Common myeloid progenitor, CD34-positive (primary cell): ENCODE data around the gene KAT2B.

Source experiments
- CTCF ChIA-PET: fragments of 350-600 bp; sonication (Branson Sonifier 250); formaldehyde crosslinking; loops from one replicate; lab custom pipeline; 2021; ENCODE audit warnings: antibody characterized with exemption; lab: Charles Lee
- POLR2A ChIA-PET: fragments of 350-600 bp; sonication (Branson Sonifier 250); formaldehyde crosslinking; loops from one replicate; lab custom pipeline; 2021; ENCODE audit warnings: antibody characterized with exemption; lab: Charles Lee
- DNase-seq, 3 donors: peaks; one replicate each; pipeline versions ENCODE4 v3.0.0 to v3.0.0-alpha.2; 2013
- H3K27ac ChIP-seq, 2 experiments: 1 replicate in 1 of 2; 2 replicates in 1 of 2; pipeline ENCODE4 v1.7.0; 2013; ENCODE audit warnings: inconsistent platforms in 2 of 2, low read length in 2 of 2, mild to moderate bottlenecking in 2 of 2, low read depth in 1 of 2, moderate library complexity in 1 of 2; ENCODE audit not compliant: severe bottlenecking in 2 of 2, insufficient read depth in 1 of 2, poor library complexity in 1 of 2
- H3K27me3 ChIP-seq, 5 experiments: replicated peaks in 2 of 5; 1 replicate in 3 of 5; 2 replicates in 2 of 5; pipeline versions ENCODE4 v1.6.1 to v1.7.0; 2013; ENCODE audit warnings: low read length in 4 of 5, mild to moderate bottlenecking in 2 of 5, moderate library complexity in 2 of 5, inconsistent platforms in 1 of 5; ENCODE audit not compliant: insufficient read depth in 5 of 5, control insufficient read depth in 4 of 5
- H3K36me3 ChIP-seq, 4 experiments: 1 replicate in 2 of 4; 2 replicates in 2 of 4; pipeline versions ENCODE4 v1.6.1 to v1.7.0; 2013; ENCODE audit warnings: low read length in 3 of 4, control low read depth in 1 of 4, mild to moderate bottlenecking in 1 of 4; ENCODE audit not compliant: control insufficient read depth in 4 of 4, insufficient read depth in 4 of 4
- H3K4me1 ChIP-seq, 4 experiments: 1 replicate in 3 of 4; 2 replicates in 1 of 4; pipeline versions ENCODE4 v1.6.1 to v1.7.1; 2013; ENCODE audit warnings: low read length in 3 of 4, mild to moderate bottlenecking in 3 of 4, control low read depth in 1 of 4, inconsistent platforms in 1 of 4, moderate library complexity in 1 of 4; ENCODE audit not compliant: control insufficient read depth in 4 of 4, insufficient read depth in 4 of 4; ENCODE audit errors: control extremely low read depth in 1 of 4
- H3K4me3 ChIP-seq, 7 experiments: 1 replicate in 4 of 7; 2 replicates in 3 of 7; pipeline versions ENCODE4 v1.5.1 to v1.7.0; 2013; ENCODE audit warnings: mild to moderate bottlenecking in 7 of 7, low read length in 6 of 7, moderate library complexity in 6 of 7, inconsistent platforms in 2 of 7, low read depth in 2 of 7, control low read depth in 1 of 7; ENCODE audit not compliant: insufficient read depth in 4 of 7, control insufficient read depth in 1 of 7; ENCODE audit errors: extremely low read depth in 1 of 7
- H3K9me3 ChIP-seq, 5 experiments: 1 replicate in 4 of 5; 2 replicates in 1 of 5; pipeline versions ENCODE4 v1.6.1 to v1.7.1; 2013; ENCODE audit warnings: low read length in 4 of 5, mild to moderate bottlenecking in 2 of 5, inconsistent platforms in 1 of 5, low read depth in 1 of 5, moderate library complexity in 1 of 5; ENCODE audit not compliant: control insufficient read depth in 4 of 5, insufficient read depth in 2 of 5; ENCODE audit errors: control extremely low read depth in 1 of 5
- WGBS: methylation state at CpG from one replicate; pipeline ENCODE4 v1.1.5; 2013; ENCODE audit not compliant: insufficient coverage; 5-methylcytosine and 5-hydroxymethylcytosine counted together

The KAT2B gene

DNA sequence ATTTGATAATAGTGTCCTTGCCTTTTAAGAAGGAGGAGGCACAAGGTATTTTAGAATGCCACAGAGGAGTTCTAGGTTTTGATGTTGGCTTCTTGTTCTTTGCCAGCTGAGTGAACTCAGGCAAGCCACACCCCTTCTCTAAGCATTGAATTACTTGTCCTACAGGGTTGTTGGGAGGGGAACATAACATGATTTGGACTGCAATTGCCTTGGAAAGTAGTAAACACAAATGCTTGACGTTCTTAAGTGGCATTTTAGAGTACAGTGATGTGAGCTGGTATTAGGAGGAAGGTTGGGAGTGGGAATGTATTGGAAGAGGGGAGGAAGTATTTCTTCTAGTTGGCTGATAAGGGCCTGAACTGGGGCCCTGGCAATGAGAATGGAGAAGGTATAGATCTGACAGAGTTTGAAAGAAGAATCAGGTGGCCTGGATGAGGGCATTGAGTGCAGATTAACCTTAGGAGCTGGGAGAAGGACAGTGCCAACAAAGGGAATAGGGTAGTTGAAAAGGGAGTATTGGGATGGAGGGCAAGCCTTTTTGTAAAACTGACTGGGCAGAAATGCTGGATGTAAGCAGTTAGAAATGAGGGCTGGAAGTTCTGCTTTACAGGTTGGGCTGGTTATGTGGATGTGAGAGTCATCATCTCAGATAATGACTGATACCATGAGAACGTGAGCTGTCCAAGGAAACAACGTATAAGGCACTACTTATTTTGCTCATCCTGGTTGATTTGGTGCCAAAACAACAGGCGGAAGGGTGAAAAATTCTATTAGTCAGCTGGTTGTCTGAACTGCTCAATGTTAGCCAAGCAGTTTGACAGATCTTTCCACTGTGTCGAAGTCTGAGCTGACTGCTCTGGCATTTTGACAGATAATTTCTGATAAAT lies 16.7 kb downstream of the KAT2B start:
- Histone ChIP-seq H3K4me3 (no peak overlapping the region), H3K27me3 (no peaks in the 10 kb centered on the region), H3K36me3 (peaks cover 0 to 3% (median 0%) of the 10 kb centered on the region in 4 experiments), H3K9me3 (no peaks in the 10 kb centered on the region), H3K27ac (no peak overlapping the region), H3K4me1 (peaks cover 12 to 55% (median 33%) of the 10 kb centered on the region in 4 experiments)
- DNase-seq = no peak
- 93% methylated on average over 5 of the region's 5 CpGs for WGBS
- ChIA-PET CTCF (no interaction called here), POLR2A (no interaction called here)

DNA sequence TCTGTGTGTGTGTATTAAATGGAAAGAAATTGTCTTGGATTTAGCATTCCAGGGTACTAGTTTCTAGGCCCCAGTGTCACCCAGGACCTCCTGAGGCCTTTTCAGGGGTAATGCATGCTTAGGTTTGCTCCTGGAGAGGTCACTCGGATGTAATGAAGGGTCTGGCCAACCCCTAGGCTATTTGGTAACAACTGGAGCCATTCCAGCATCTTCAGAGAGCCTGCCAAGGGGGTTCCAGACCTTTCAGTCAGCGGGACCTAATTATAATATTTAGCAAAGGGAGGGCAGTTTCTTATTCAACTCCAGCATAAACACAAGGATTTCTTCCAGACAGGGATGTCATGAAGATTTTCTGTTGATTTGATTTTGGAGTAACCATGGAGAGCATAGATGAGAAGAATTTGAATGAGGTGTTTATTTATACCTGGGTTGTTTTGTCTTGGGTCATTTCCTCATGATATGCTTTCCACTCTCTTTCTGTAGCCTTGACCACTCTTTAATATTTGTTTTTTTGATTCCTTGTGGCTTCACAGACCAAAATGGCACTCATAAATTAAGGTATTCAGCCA lies 17.4 kb downstream of the KAT2B start:
- Histone ChIP-seq H3K4me3 (no peak overlapping the region), H3K27ac (no peak overlapping the region), H3K27me3 (no peaks in the 10 kb centered on the region), H3K36me3 (peaks cover 0 to 3% (median 0%) of the 10 kb centered on the region in 4 experiments), H3K4me1 (peaks cover 12 to 55% (median 33%) of the 10 kb centered on the region in 4 experiments), H3K9me3 (no peaks in the 10 kb centered on the region)
- WGBS = 100% methylated on average over 1 of the region's 2 CpGs
- CTCF ChIA-PET = no interaction called here
- no peak for DNase-seq
- POLR2A ChIA-PET = no interaction called here

DNA sequence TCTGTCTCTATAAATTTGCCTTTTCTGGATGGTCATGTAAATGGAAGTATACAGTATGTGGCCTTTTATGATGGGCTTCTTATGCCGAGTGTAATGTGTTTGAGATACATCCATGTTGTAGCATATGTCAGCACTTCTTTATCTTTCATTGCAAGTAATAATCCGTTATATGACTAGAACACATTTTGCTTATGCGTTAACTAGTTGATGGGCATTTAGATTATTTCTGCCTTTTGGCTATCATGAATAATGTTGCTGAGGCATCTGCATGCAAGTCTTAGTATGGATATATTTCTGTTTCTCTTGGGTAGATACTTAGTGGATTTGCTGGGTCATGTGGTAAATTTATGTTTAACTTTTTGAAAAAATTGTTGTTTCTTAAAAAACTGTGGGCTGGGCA lies 19.7 kb downstream of the KAT2B start:
- Histone ChIP-seq H3K36me3 (peaks cover 0 to 3% (median 0%) of the 10 kb centered on the region in 4 experiments), H3K27me3 (no peaks in the 10 kb centered on the region), H3K9me3 (no peaks in the 10 kb centered on the region), H3K27ac (no peak overlapping the region), H3K4me3 (no peak overlapping the region), H3K4me1 (peaks cover 7 to 40% (median 25%) of the 10 kb centered on the region in 4 experiments)
- no peak for DNase-seq
- ChIA-PET CTCF (interaction anchor here (1.2 to 1.4 kb wide), 2 partner anchors 19 to 111 kb away, joined by 3 read pairs; no protein-coding TSS in a partner anchor), POLR2A (no interaction called here)
- 100% methylated on average over 1 of the region's 3 CpGs for WGBS

DNA sequence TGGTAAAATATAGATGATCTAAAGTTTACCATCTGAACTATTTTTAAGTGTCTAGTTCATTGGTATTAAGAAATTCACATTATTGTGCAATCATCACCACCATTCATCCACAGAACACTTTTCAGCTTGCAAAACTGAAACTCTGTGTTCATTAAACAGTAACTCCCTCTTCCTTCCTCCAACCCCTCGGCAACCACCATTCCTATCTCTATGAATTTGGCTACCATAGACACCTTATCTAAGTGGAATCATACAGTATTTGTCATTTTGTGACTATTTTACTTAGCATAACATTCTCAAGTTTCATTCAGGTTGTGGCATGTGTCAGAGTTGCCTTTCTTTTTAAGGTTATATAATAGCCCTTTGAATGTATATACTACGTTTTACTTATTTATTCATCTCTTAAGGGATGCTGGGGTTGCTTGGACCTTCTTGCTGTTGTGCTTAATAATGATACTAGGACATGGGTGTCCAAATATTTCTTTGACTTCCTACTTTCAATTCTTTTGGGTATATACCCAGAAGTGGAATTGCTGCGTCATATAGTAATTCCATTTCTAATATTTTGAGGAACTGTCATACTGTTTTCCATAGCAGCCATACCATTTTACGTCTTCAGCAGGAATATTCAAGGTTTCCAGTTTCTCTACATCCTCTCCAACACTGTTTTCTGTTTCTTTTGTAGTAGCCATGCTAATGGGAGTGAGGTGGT lies 20.9 kb downstream of the KAT2B start:
- ChIA-PET CTCF (interaction anchor here (1.2 kb wide), 1 partner anchor 20 kb away, joined by 3 read pairs; no protein-coding TSS in a partner anchor), POLR2A (interaction anchor here (0.7 kb wide), 1 partner anchor 17 kb away, joined by 4 read pairs; no protein-coding TSS in a partner anchor)
- H3K27ac ChIP-seq = peak overlapping the region in 1 of 2 experiments; percentile 40
- H3K36me3 ChIP-seq = peaks cover 0 to 3% (median 1%) of the 10 kb centered on the region in 4 experiments
- H3K4me3 ChIP-seq = peak overlapping the region in 5 of 7 experiments; percentile 8 to 56 (median 27)
- no peaks in the 10 kb centered on the region for H3K27me3 ChIP-seq
- DNase-seq = peak; percentile 35 to 75 (median 70)
- no peaks in the 10 kb centered on the region for H3K9me3 ChIP-seq
- peaks cover 4 to 28% (median 15%) of the 10 kb centered on the region in 4 experiments for H3K4me1 ChIP-seq
- 0% methylated on average over 1 of the region's 4 CpGs for WGBS

DNA sequence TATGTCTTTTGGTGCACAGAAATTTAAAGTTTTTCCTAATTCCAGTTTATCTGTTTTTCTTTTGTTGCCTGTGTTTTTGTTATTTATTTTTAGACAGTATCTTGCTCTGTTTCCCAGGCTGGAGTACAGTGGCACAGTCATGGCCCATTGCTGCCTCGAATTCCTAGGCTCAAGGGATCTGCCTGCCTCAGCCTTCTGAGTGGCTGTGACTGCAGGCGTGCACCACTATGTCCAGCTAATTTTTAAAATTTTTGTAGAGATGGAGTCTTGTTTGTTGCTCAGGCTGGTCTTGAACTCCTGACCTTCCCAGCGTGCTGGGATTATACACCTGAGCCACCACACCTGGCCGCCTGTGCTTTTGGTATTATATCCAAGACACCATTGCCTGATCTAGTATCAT lies 22.8 kb downstream of the KAT2B start:
- Histone ChIP-seq H3K4me1 (peaks cover 2 to 20% (median 8%) of the 10 kb centered on the region in 4 experiments), H3K27ac (no peak overlapping the region), H3K4me3 (no peak overlapping the region), H3K36me3 (peaks cover 0 to 3% (median 0%) of the 10 kb centered on the region in 4 experiments), H3K27me3 (no peaks in the 10 kb centered on the region), H3K9me3 (no peaks in the 10 kb centered on the region)
- ChIA-PET CTCF (no interaction called here), POLR2A (no interaction called here)
- 100% methylated on average over 1 of the region's 4 CpGs for whole genome bisulfite sequencing
- no peak for DNase-seq

DNA sequence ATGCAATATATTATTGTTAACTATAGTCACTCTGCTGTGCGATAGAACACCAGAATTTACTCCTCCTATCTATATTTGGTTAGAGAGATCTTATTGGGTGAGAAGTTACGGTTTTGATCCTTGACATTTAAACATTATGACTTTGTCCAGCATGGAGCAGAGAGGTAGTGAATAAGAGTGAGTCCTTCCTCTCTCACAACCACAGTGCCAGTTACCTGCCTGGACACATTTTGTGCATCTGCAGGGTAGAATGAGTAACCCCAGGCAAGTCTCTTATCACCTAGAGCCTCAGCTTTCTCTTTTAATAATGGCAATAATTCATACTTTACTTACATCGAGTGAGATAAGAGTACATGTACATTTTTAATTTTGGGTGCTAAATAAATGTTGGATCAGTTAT lies 24.1 kb downstream of the KAT2B start:
- H3K27ac ChIP-seq = no peak overlapping the region
- peaks cover 0 to 3% (median 0%) of the 10 kb centered on the region in 4 experiments for H3K36me3 ChIP-seq
- DNase-seq = no peak
- POLR2A ChIA-PET = no interaction called here
- CTCF ChIA-PET = interaction anchor here (0.9 to 1.7 kb wide), 2 partner anchors 39 to 119 kb away, joined by 3 to 4 read pairs; no protein-coding TSS in a partner anchor
- peaks cover 2 to 25% (median 8%) of the 10 kb centered on the region in 4 experiments for H3K4me1 ChIP-seq
- H3K27me3 ChIP-seq = no peaks in the 10 kb centered on the region
- no CpG with 5 or more reads among the region's 3 CpGs for WGBS
- H3K9me3 ChIP-seq = no peaks in the 10 kb centered on the region
- H3K4me3 ChIP-seq = no peak overlapping the region
